Measurements from ENCODE around the gene QRICH1.

QRICH1 gene

GRCh38 chr3:48997102-48997635 lies 96.7 kb downstream of the QRICH1 start:
- no peak for DNase-seq

- no peak for DNase-seq
Observed at GRCh38 chr3:48996640-48997039, 97.2 kb downstream of the QRICH1 start.

- DNase-seq: no peak
Observed at GRCh38 chr3:48993834-48994233, 100.0 kb downstream of the QRICH1 start.

DNA sequence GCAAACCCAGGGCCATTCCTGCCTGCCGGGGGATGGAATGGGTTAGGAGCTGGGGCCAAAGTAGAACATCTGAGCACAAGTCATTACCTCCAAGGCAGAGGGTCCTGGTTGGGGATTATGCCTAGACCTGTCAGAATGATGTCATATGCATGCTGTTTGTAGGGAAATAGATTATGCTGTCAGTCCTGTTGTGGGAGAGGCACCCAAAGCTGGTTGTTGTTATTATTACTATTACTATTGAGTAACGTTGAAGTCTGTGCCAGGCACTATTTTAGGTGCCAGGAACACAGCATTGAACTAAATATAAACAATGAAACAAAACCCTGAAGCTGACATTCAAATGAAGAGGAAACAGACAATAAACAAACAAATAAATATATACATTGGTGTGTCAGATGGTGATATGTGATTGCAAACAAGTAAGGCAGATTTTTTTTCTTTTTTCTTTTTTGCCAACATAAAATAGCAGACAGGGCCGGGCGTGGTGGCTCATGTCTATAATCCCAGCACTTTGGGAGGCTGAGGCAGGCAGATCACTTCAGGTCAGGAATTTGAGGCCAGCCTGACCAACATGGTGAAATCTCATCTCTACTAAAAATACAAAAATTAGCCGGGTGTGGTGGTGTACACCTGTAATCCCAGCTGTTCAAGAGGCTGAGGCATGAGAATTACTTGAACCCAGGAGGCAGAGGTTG lies 101.9 kb downstream of the QRICH1 start:
- no peak for DNase-seq

DNA sequence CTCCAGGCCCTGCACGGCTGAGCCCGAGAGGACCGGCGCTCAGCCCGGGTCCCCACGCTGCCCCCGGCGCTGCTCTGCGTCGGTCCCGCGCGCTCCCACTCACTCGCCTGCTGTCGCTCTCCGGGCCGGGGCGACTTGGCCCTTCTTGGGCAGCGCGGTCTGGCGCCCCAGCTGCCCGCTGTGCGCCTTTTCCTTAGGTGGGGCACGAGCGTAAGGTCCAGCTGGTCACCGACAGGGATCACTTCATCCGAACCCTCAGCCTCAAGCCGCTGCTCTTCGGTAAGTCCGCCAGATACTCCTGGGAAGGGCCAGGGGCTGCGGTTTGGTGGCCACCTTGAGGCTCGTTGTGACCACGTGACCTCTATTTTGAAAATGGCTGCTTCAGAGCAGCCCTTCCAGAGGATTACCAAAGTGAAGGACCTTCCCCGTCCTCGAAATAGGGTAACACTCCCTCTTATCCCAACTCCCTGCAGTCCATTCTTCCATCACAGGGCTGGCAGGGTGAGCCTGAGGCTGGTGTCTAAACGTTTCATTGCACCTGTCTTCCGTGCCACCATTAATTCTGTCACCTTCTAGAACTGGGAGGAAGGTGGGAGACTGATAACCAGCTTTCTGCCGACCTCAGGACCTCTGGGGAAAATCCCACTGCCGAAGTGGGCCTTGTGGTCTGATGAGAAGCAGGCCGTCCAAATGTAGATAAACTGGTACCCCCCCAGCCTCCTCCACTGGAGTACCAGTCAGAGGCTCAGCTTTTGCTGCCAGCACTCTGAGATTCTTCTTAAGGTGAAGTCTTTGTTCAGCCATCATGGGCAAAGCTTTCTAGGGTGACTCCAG lies 103.0 kb downstream of the QRICH1 start:
- peak; percentile 21 for DNase-seq

DNA sequence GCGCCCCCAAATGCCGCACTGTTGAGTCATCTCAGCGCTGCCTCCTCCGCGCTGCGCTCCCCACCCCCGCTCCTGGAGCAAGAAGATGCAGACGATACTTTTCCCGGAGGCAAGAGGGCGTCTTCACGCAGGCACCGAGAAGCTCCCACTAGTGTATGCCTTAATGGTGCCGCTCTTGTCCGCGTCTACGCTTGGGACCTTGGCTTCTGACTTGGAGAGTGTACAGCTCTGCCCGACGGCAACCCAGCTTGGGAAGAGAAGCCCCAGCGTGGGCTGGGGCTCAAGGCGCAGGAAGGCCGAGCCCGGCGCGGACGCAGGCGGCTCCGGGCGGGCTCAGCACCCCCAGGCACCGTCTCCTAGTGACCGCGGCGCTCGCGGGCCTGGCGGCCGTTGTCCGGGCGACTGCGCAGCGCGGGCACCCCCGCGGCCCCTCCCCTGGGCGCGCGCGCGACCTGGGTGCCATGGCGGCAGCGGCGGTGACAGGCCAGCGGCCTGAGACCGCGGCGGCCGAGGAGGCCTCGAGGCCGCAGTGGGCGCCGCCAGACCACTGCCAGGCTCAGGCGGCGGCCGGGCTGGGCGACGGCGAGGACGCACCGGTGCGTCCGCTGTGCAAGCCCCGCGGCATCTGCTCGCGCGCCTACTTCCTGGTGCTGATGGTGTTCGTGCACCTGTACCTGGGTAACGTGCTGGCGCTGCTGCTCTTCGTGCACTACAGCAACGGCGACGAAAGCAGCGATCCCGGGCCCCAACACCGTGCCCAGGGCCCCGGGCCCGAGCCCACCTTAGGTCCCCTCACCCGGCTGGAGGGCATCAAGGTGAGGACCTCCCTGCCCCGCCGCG lies 103.9 kb downstream of the QRICH1 start, which contains the start of gene P4HTM:
P4HTM (plus strand) TSS at position 446 of the 840 bp plus-strand sequence; CDS start at position 462, 16 bp downstream.
- DNase-seq: peak; percentile 54

- no peak for DNase-seq
Observed at GRCh38 chr3:48989126-48989795, 104.6 kb downstream of the QRICH1 start.

DNA sequence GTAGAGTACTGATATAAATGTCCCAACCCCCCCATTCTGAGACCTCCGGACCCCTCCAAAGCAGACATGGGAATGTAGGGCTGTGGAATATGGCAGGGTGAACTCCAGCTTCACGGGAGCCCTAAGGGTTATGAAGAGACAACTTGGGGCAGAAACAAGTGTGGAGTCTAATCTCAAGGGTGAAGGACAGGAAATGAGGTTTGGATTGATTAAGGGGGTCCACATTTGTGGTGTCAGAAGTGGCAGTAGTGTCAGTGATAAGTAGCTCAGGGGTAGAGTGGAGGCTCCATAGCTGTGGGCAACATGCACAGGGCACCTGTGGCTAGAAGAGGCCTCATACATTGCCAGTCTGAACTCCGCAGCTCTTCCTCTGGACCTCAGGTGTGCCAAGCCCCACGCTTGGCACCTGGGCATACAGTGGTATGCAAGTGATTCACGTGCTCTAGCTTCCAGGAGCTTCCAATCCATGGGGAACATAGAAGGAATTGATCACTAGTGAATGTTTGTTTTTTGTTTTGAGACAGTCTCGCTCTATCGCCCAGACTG lies 108.0 kb downstream of the QRICH1 start:
- DNase-seq: no peak

DNA sequence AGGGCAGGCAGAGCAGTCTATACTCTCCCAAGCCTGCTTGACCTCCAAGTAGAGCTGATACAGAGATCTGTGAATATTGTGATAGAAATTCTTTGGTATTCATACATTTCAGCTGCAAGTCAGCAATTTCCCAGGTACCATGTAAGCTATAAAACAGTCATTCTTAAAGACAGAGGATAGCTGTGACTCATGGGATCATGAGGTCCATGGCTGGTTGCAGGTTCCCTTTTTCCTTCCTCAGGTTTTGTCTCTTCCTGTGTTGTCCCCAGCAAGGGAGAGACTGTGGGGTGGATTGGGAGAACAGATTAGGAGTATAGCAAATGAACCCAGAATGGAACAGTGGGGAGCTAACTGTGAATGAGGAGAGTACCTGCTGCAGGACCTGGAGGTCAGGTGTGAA lies 109.2 kb downstream of the QRICH1 start:
- no peak for DNase-seq

DNA sequence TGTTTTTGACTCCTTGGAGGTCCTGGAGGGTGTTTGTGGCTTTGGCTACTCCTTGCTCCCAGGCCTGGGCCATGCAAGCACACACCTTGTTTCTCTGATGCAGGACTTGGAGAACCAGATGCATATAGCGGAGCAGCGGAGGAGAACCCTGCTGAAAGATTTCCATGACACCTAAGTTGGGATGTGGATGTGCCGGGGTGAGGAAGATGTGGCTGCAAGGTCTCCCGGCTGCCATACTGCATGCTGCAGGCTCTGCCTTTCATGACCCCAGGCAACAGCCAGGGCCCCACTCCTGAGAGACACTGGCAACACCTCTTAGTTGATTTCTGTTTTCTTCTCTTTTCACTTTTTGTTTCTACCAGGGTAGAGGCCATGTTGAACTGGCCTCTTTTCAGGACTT lies 110.8 kb downstream of the QRICH1 start:
- no peak for DNase-seq

GRCh38 chr3:48982686-48983085 lies 111.2 kb downstream of the QRICH1 start:
- no peak for DNase-seq

DNA sequence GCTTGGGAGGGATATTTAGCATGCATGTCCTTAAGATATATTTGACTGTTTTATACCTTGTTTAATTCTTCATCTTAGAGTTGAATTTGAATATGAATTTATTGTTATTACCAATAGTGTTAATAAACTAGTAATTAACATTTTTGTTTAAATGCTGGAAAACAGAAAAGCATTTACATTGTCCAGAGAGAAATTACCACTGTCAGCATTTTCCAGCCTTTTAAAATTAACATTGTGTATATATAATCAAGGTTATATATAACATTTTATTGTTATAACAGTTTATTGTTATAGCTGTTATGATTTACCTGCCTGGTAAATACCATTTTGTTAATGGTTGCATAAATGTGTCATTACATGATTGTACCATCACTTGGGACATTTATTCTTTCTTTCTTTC lies 111.9 kb downstream of the QRICH1 start:
- no peak for DNase-seq

- DNase-seq: no peak
Observed at GRCh38 chr3:48980295-48980694, 113.6 kb downstream of the QRICH1 start.

Data from central memory CD4-positive, alpha-beta T cell (primary cell).